PC-3 (cell line): ENCODE data around the gene HOXC4. TPM values are rescaled to one million over a fixed set of nuclear protein-coding genes. Genes with fewer than 3 reads are reported as not detected.
A peak's percentile ranks its signal among the peaks of the same experiment; 100 is the strongest.

ENCODE experiments used
- ATAC-seq: fragments of 200-7000 bp; cut with Tn5 transposase; 2 replicates; pipeline ENCODE4 v1.9.1; 2020; ENCODE audit warnings: mild to moderate bottlenecking, moderate library complexity
- BruUV-seq: library from RNA; stranded (reverse); fragments of 400-500 nt; replicated peaks from 2 replicates; lab custom pipeline; 2021; lab: Mats Ljungman, UMichigan
- CTCF ChIA-PET: fragments of 300-600 bp; sonication (Branson Sonifier 250); formaldehyde crosslinking; loops from one replicate; lab custom pipeline; 2022; ENCODE audit warnings: antibody characterized with exemption; lab: Charles Lee
- POLR2A ChIA-PET: fragments of 300-600 bp; sonication (Branson Sonifier 250); formaldehyde crosslinking; loops from one replicate; lab custom pipeline; 2022; ENCODE audit warnings: antibody characterized with exemption; ENCODE audit not compliant: unreplicated experiment; lab: Charles Lee
- DNase-seq: peaks from one replicate; pipeline ENCODE4 v3.0.0-alpha.2; 2015
- H2AFZ ChIP-seq: fragments of 300-600 bp; sonication (generic); 2 replicates; pipeline ENCODE4 v1.6.0; 2016; ENCODE audit warnings: antibody characterized with exemption, low read length
- H3F3A ChIP-seq: fragments of 300-600 bp; sonication (generic); one replicate; pipeline ENCODE4 v1.6.0; 2017; ENCODE audit warnings: antibody characterized with exemption, low read length, control low read depth, mild to moderate bottlenecking; ENCODE audit not compliant: unreplicated experiment
- H3K27ac ChIP-seq: fragments of 300-600 bp; sonication (generic); 2 replicates; pipeline ENCODE4 v1.5.1; 2016; ENCODE audit warnings: mild to moderate bottlenecking, low read length
- H3K27me3 ChIP-seq: fragments of 300-600 bp; sonication (generic); 2 replicates; pipeline ENCODE4 v1.6.1; 2016; ENCODE audit warnings: low read length, mixed read lengths
- H3K36me3 ChIP-seq: fragments of 300-600 bp; sonication (generic); 2 replicates; pipeline ENCODE4 v1.6.1; 2016; ENCODE audit warnings: low read depth, mixed run types, low read length, mixed read lengths
- H3K4me1 ChIP-seq: fragments of 300-600 bp; sonication (generic); 2 replicates; pipeline ENCODE4 v1.5.1; 2016; ENCODE audit warnings: low read length; ENCODE audit not compliant: insufficient read depth
- H3K4me2 ChIP-seq: fragments of 300-600 bp; sonication (generic); 2 replicates; pipeline ENCODE4 v1.6.0; 2016; ENCODE audit warnings: low read length
- H3K4me3 ChIP-seq: fragments of 300-600 bp; sonication (generic); 2 replicates; pipeline ENCODE4 v1.5.1; 2016; ENCODE audit warnings: mild to moderate bottlenecking, low read length, mixed read lengths
- H3K79me2 ChIP-seq: fragments of 300-600 bp; sonication (generic); 2 replicates; pipeline ENCODE4 v1.6.1; 2017; ENCODE audit warnings: low read length, mixed read lengths
- H3K9ac ChIP-seq: fragments of 300-600 bp; sonication (generic); 2 replicates; pipeline ENCODE4 v1.6.0; 2016; ENCODE audit warnings: mild to moderate bottlenecking, low read length
- H3K9me2 ChIP-seq: fragments of 300-600 bp; sonication (generic); replicated peaks from 2 replicates; pipeline ENCODE4 v1.6.1; 2016; ENCODE audit warnings: mixed run types, low read length, mixed read lengths
- H3K9me3 ChIP-seq: fragments of 300-600 bp; sonication (generic); 2 replicates; pipeline ENCODE4 v1.6.1; 2016; ENCODE audit warnings: low read length, mixed read lengths
- H4K20me1 ChIP-seq: fragments of 300-600 bp; sonication (generic); 2 replicates; pipeline ENCODE4 v1.6.1; 2016; ENCODE audit warnings: low read length, mixed read lengths
- CTCF ChIP-seq: fragments of 300-600 bp; sonication (generic); conservative IDR thresholded peaks from 2 replicates; pipeline ENCODE4 v1.5.1; 2017; ENCODE audit warnings: antibody characterized with exemption, low read depth, mild to moderate bottlenecking, low read length
- EZH2 ChIP-seq: fragments of 300-600 bp; sonication (generic); IDR thresholded peaks from one replicate; pipeline ENCODE4 v1.6.1; 2017; ENCODE audit warnings: antibody characterized with exemption, mild to moderate bottlenecking, low read length; ENCODE audit not compliant: unreplicated experiment
- EZH2phosphoT487 ChIP-seq: fragments of 300-600 bp; sonication (generic); IDR thresholded peaks from 2 replicates; pipeline ENCODE4 v1.6.1; 2018; ENCODE audit warnings: mild to moderate bottlenecking, antibody characterized with exemption, low read length, borderline replicate concordance
- intact Hi-C: fragments of 100-400 bp; cut with micrococcal nuclease; formaldehyde crosslinking; loops from 2 replicates; pipeline ENCODE4 v1.9.0; 2023
- total RNA-seq: library from RNA; depleted of rRNA; stranded (reverse); fragments of >200 nt; gene quantifications from 2 replicates; pipeline ENCODE4 v1.2.3, GENCODE V29; 2014

Gene HOXC4
- total RNA-seq, 1 experiment from 2014 or later = 1.8 TPM

GRCh38 chr12:54066408-54066807, 12.8 kb downstream of the HOXC4 start:
- CTCF ChIA-PET = no interaction called here
- H3K27ac ChIP-seq = no peak overlapping the region
- DNase-seq (no peak), ATAC-seq (no peak)
- H3K4me2 ChIP-seq = no peak overlapping the region
- H3K79me2 ChIP-seq = no peaks in the 10 kb centered on the region
- H3K9me2 ChIP-seq = no peaks in the 10 kb centered on the region
- no peak overlapping the region for H2AFZ ChIP-seq
- no peaks in the 10 kb centered on the region for H4K20me1 ChIP-seq
- no peaks in the 10 kb centered on the region for H3K36me3 ChIP-seq
- no TSS peak for BruUV-seq
- POLR2A ChIA-PET = interaction anchor here (0.6 kb wide), 1 partner anchor 88 kb away, joined by 3 read pairs; no protein-coding TSS in a partner anchor
- no peak overlapping the region for H3K9ac ChIP-seq
- no peaks in the 10 kb centered on the region for H3F3A ChIP-seq
- peaks cover 15% of the 10 kb centered on the region for H3K4me1 ChIP-seq
- no peaks in the 10 kb centered on the region for H3K9me3 ChIP-seq
- intact Hi-C loops = no loop called here
- TF ChIP-seq EZH2phosphoT487 (no peak), EZH2 (no peak), CTCF (no peak)
- H3K27me3 ChIP-seq = no peaks in the 10 kb centered on the region
- H3K4me3 ChIP-seq = no peak overlapping the region

GRCh38 chr12:54068418-54069070, 14.9 kb downstream of the HOXC4 start:
- Histone ChIP-seq H3K9ac (no peak overlapping the region), H3K4me1 (peaks cover 15% of the 10 kb centered on the region), H3K27me3 (no peaks in the 10 kb centered on the region), H4K20me1 (no peaks in the 10 kb centered on the region), H3K4me3 (no peak overlapping the region), H3K27ac (no peak overlapping the region), H3K4me2 (peak overlapping the region; percentile 20; the same call in 1 of the 2 replicates), H3F3A (no peaks in the 10 kb centered on the region), H3K9me2 (no peaks in the 10 kb centered on the region), H3K36me3 (no peaks in the 10 kb centered on the region), H3K9me3 (no peaks in the 10 kb centered on the region), H2AFZ (no peak overlapping the region), H3K79me2 (no peaks in the 10 kb centered on the region)
- DNase-seq (peak; percentile 89), ATAC-seq (peak; percentile 98)
- TF ChIP-seq CTCF (no peak), EZH2 (no peak), EZH2phosphoT487 (no peak)
- intact Hi-C loops = no loop called here
- no TSS peak for BruUV-seq
- ChIA-PET CTCF (no interaction called here), POLR2A (interaction anchor here (0.5 kb wide), 1 partner anchor 60 kb away, joined by 14 read pairs; the partner anchor contains the start of gene HOXC8)

GRCh38 chr12:54071942-54072341, 18.3 kb downstream of the HOXC4 start:
- DNase-seq (no peak), ATAC-seq (no peak)
- Histone ChIP-seq H3F3A (no peaks in the 10 kb centered on the region), H3K9me3 (no peaks in the 10 kb centered on the region), H3K27me3 (no peaks in the 10 kb centered on the region), H3K4me1 (peaks cover 15% of the 10 kb centered on the region), H3K36me3 (no peaks in the 10 kb centered on the region), H3K79me2 (no peaks in the 10 kb centered on the region), H4K20me1 (no peaks in the 10 kb centered on the region), H3K4me2 (no peak overlapping the region), H3K4me3 (no peak overlapping the region), H3K9me2 (no peaks in the 10 kb centered on the region), H3K9ac (no peak overlapping the region), H3K27ac (no peak overlapping the region), H2AFZ (no peak overlapping the region)
- ChIA-PET POLR2A (no interaction called here), CTCF (no interaction called here)
- TF ChIP-seq EZH2 = no peak
- no peak for TF ChIP-seq CTCF
- no peak for TF ChIP-seq EZH2phosphoT487
- intact Hi-C loops = no loop called here
- no TSS peak for BruUV-seq
